Loucy (cell line): ENCODE results near the gene APOA5.
A peak's percentile ranks its signal among the peaks of the same experiment; 100 is the strongest.

Source experiments
- H2AFZ ChIP-seq: fragments of 200-600 bp; sonication (generic); 2 replicates; pipeline ENCODE4 v1.6.0; 2016; ENCODE audit warnings: antibody characterized with exemption, mild to moderate bottlenecking, low read length, moderate library complexity
- H3F3A ChIP-seq: fragments of 200-600 bp; 2 replicates; pipeline ENCODE4 v1.6.0; 2016; ENCODE audit warnings: antibody characterized with exemption, low read depth, mild to moderate bottlenecking
- H3K27me3 ChIP-seq: fragments of 200-600 bp; sonication (generic); 2 replicates; pipeline ENCODE4 v1.6.1; 2014; ENCODE audit warnings: low read length, mild to moderate bottlenecking; ENCODE audit not compliant: insufficient read depth, poor library complexity, severe bottlenecking
- H3K36me3 ChIP-seq: fragments of 200-600 bp; sonication (generic); 2 replicates; pipeline ENCODE4 v1.6.1; 2016; ENCODE audit warnings: low read length; ENCODE audit not compliant: insufficient read depth
- H3K4me1 ChIP-seq: fragments of 200-600 bp; sonication (generic); 2 replicates; pipeline ENCODE4 v1.5.1; 2014; ENCODE audit warnings: low read length, mild to moderate bottlenecking; ENCODE audit not compliant: insufficient read depth, poor library complexity, severe bottlenecking
- H3K4me2 ChIP-seq: fragments of 200-600 bp; sonication (generic); 2 replicates; pipeline ENCODE4 v1.6.0; 2014; ENCODE audit warnings: antibody characterized with exemption, low read length, low read depth, mild to moderate bottlenecking; ENCODE audit not compliant: poor library complexity, severe bottlenecking
- H3K4me3 ChIP-seq: fragments of 200-600 bp; sonication (generic); 2 replicates; pipeline ENCODE4 v1.5.1; 2014; ENCODE audit warnings: low read length, mild to moderate bottlenecking, mixed read lengths; ENCODE audit not compliant: poor library complexity, severe bottlenecking
- H3K79me2 ChIP-seq: fragments of 200-600 bp; sonication (generic); 2 replicates; pipeline ENCODE4 v1.6.1; 2014; ENCODE audit warnings: low read length; ENCODE audit not compliant: insufficient read depth
- H3K9ac ChIP-seq: fragments of 200-600 bp; sonication (generic); 2 replicates; pipeline ENCODE4 v1.6.0; 2014; ENCODE audit warnings: mild to moderate bottlenecking, low read depth, low read length, moderate library complexity; ENCODE audit not compliant: poor library complexity, severe bottlenecking
- H3K9me2 ChIP-seq: fragments of 200-600 bp; sonication (generic); replicated peaks from 2 replicates; pipeline ENCODE4 v1.6.1; 2016; ENCODE audit warnings: low read depth, low read length, mixed read lengths
- H3K9me3 ChIP-seq: fragments of 200-600 bp; sonication (generic); 2 replicates; pipeline ENCODE4 v1.6.1; 2014; ENCODE audit warnings: mild to moderate bottlenecking, antibody characterized with exemption, low read length, low read depth; ENCODE audit not compliant: insufficient read depth
- H4K20me1 ChIP-seq: fragments of 200-600 bp; sonication (generic); 2 replicates; pipeline ENCODE4 v1.6.0; 2014; ENCODE audit warnings: antibody characterized with exemption, low read length, mild to moderate bottlenecking; ENCODE audit not compliant: insufficient read depth, poor library complexity, severe bottlenecking
- EZH2phosphoT487 ChIP-seq: fragments of 200-600 bp; IDR thresholded peaks from 2 replicates; pipeline ENCODE4 v1.6.1; 2018; ENCODE audit warnings: antibody characterized with exemption, mild to moderate bottlenecking, moderate library complexity, borderline replicate concordance
- TF ChIP-seq, protein P1 (sequence below): fragments of 200-600 bp; sonication (generic); conservative IDR thresholded peaks from 2 replicates; pipeline ENCODE4 v1.5.1; 2014; ENCODE audit warnings: mild to moderate bottlenecking, antibody characterized with exemption, low read length

The APOA5 gene

GRCh38 chr11:116833816-116834534, 42.3 kb upstream of the APOA5 start:
- Histone ChIP-seq H3K9ac (no peak overlapping the region), H3K9me2 (no peaks in the 10 kb centered on the region)

DNA sequence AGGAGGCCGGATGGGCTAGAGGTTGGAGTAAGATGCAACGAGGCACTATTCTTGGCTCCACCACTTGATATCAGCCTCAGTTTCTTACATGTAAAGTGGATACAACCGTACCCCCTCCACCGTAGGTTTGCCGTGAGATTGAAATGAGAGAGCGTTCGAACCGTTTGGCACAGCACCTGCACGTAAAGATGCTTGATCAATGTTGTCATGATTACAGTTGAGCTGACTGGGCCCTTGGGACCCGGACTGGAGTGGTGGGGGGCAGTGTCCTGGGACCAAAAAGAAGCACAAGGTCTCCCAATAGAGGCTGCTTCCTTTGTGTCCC, 41.8 kb upstream of the APOA5 start:
- H2AFZ ChIP-seq = no peak overlapping the region
- H3K4me1 ChIP-seq = peaks cover 8% of the 10 kb centered on the region
- no peak for TF ChIP-seq EZH2phosphoT487

More at GRCh38 chr11:116833816-116834534, 42.3 kb upstream of the APOA5 start:
- Histone ChIP-seq H3K27me3 (no peaks in the 10 kb centered on the region), H3F3A (no peaks in the 10 kb centered on the region), H3K9me3 (no peaks in the 10 kb centered on the region), H3K4me1 (peaks cover 8% of the 10 kb centered on the region), H3K79me2 (no peaks in the 10 kb centered on the region), H3K4me3 (no peak overlapping the region), H3K36me3 (no peaks in the 10 kb centered on the region), H3K4me2 (no peak overlapping the region), H4K20me1 (no peaks in the 10 kb centered on the region), H2AFZ (no peak overlapping the region)
- TF ChIP-seq EZH2phosphoT487 = no peak
- TF ChIP-seq, protein P1, sequence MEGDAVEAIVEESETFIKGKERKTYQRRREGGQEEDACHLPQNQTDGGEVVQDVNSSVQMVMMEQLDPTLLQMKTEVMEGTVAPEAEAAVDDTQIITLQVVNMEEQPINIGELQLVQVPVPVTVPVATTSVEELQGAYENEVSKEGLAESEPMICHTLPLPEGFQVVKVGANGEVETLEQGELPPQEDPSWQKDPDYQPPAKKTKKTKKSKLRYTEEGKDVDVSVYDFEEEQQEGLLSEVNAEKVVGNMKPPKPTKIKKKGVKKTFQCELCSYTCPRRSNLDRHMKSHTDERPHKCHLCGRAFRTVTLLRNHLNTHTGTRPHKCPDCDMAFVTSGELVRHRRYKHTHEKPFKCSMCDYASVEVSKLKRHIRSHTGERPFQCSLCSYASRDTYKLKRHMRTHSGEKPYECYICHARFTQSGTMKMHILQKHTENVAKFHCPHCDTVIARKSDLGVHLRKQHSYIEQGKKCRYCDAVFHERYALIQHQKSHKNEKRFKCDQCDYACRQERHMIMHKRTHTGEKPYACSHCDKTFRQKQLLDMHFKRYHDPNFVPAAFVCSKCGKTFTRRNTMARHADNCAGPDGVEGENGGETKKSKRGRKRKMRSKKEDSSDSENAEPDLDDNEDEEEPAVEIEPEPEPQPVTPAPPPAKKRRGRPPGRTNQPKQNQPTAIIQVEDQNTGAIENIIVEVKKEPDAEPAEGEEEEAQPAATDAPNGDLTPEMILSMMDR = no peak

DNA sequence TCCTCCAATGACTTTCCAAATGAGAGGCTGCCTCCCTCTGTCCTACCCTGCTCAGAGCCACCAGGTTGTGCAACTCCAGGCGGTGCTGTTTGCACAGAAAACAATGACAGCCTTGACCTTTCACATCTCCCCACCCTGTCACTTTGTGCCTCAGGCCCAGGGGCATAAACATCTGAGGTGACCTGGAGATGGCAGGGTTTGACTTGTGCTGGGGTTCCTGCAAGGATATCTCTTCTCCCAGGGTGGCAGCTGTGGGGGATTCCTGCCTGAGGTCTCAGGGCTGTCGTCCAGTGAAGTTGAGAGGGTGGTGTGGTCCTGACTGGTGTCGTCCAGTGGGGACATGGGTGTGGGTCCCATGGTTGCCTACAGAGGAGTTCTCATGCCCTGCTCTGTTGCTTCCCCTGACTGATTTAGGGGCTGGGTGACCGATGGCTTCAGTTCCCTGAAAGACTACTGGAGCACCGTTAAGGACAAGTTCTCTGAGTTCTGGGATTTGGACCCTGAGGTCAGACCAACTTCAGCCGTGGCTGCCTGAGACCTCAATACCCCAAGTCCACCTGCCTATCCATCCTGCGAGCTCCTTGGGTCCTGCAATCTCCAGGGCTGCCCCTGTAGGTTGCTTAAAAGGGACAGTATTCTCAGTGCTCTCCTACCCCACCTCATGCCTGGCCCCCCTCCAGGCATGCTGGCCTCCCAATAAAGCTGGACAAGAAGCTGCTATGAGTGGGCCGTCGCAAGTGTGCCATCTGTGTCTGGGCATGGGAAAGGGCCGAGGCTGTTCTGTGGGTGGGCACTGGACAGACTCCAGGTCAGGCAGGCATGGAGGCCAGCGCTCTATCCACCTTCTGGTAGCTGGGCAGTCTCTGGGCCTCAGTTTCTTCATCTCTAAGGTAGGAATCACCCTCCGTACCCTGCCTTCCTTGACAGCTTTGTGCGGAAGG, 40.9 kb upstream of the APOA5 start:
- no peaks in the 10 kb centered on the region for H3K36me3 ChIP-seq
- H3K9me3 ChIP-seq = no peaks in the 10 kb centered on the region
- peaks cover 8% of the 10 kb centered on the region for H3K4me1 ChIP-seq
- TF ChIP-seq, protein P1 = peak; percentile 40
- TF ChIP-seq EZH2phosphoT487 = no peak
- no peak overlapping the region for H3K9ac ChIP-seq
- no peak overlapping the region for H3K4me2 ChIP-seq
- H3K79me2 ChIP-seq = no peaks in the 10 kb centered on the region
- H3K27me3 ChIP-seq = no peaks in the 10 kb centered on the region
- H3K4me3 ChIP-seq = no peak overlapping the region
- H4K20me1 ChIP-seq = no peaks in the 10 kb centered on the region
- no peak overlapping the region for H2AFZ ChIP-seq
- no peaks in the 10 kb centered on the region for H3F3A ChIP-seq
- H3K9me2 ChIP-seq = no peaks in the 10 kb centered on the region

More for the DNA sequence above, 41.8 kb upstream of the APOA5 start:
- Histone ChIP-seq H3K79me2 (no peaks in the 10 kb centered on the region), H4K20me1 (no peaks in the 10 kb centered on the region), H3K36me3 (no peaks in the 10 kb centered on the region), H3K4me2 (no peak overlapping the region), H3K4me3 (no peak overlapping the region), H3K9me2 (no peaks in the 10 kb centered on the region), H3K27me3 (no peaks in the 10 kb centered on the region), H3F3A (no peaks in the 10 kb centered on the region), H3K9me3 (no peaks in the 10 kb centered on the region), H3K9ac (no peak overlapping the region)
